ENCODE results near the gene RPS6KA2. TPM values are rescaled to one million over a fixed set of nuclear protein-coding genes. Genes with fewer than 3 reads are reported as not detected.

RPS6KA2 gene
- polyA plus RNA-seq, 2 donors, result 5.7 to 8.7 TPM

DNA sequence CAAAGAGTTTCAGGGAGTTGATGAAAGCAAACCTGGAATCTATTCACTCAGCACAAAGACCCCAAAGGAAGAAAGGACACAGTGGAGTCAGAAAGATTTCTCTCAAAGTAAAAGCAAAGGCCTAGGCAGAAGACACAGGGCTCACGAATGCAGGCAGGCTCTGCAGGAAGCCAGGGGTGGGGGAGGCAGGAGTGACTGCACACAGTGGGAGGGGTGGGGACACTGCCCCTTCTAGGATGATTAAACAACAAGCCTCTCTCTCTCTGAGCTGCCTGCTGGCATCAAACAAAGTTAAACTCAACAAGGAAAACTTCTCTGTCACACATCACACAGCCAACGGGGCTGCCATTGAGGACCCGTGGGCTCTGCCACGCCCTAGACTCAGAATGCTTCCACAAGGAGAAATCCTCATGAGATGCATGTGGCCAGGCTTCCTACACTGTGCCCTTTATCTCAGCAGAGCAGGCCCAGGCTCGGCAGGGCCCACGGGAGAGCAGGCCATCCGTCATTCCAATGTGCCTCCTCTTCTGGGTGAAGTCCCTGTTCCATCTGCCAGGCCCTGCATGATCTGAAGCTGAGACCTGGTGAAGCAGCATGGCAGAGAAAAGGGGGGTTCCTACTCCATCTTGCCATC, 110.7 kb downstream of the RPS6KA2 start:
- Histone ChIP-seq H3K27me3 (ENCODE audit: control insufficient read depth in 1 of 2, insufficient read depth in 2 of 2, low read length in 2 of 2) (no peaks in the 10 kb centered on the region), H3K27ac (ENCODE audit: low read depth in 2 of 2, low read length in 1 of 2) (no peak overlapping the region), H3K36me3 (ENCODE audit: control insufficient read depth in 2 of 2, insufficient read depth in 2 of 2, low read length in 1 of 2) (peaks cover 0 to 5% of the 10 kb centered on the region in 2 donors), H3K9me3 (ENCODE audit: control insufficient read depth in 2 of 2, insufficient read depth in 1 of 2, low read depth in 1 of 2, low read length in 1 of 2) (peaks cover 0 to 3% of the 10 kb centered on the region in 2 donors), H3K4me3 (ENCODE audit: low read depth in 1 of 2, low read length in 2 of 2) (no peak overlapping the region), H3K4me1 (ENCODE audit: control insufficient read depth in 2 of 2, insufficient read depth in 2 of 2, low read length in 1 of 2) (no peaks in the 10 kb centered on the region)
- 75 to 82% methylated on average over 7 of the region's 7 CpGs for WGBS, 2 donors

DNA sequence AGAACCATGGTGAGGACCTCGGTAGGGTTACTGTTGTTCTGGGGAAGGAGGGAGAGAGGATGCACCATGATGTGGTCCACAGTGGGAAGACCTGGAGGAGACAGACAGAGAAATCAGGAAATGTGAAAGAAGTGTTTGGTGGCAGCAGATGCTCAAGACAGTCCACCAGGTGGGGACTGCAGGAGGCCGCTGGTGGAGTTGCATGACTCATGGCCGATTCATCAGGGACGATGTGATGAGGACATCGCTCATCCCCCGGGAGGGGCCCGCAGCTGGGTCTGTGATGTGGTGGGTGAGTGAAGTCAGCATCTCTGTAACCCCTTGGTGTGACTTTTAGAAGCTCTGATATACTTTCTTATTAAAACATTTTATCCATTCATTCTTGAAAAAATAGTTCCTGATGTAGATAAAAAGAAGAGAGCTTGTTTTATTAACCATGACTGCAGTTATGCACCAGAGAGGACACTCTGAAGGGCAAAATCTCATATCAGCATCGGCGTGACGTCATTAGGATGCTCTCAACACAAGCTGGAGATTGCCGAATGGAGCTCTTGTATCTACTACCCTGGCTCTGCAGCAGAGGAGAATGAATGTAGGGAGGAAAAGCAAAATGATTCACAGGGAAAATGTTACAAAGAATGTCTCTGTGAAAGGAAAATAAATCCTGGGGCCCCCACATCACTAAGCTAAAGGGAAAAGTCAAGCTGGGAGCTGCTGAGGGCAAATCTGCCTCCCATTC, 111.8 kb downstream of the RPS6KA2 start:
- Histone ChIP-seq H3K4me1 (ENCODE audit: control insufficient read depth in 2 of 2, insufficient read depth in 2 of 2, low read length in 1 of 2) (no peaks in the 10 kb centered on the region), H3K4me3 (ENCODE audit: low read depth in 1 of 2, low read length in 2 of 2) (no peak overlapping the region), H3K27me3 (ENCODE audit: control insufficient read depth in 1 of 2, insufficient read depth in 2 of 2, low read length in 2 of 2) (no peaks in the 10 kb centered on the region), H3K9me3 (ENCODE audit: control insufficient read depth in 2 of 2, insufficient read depth in 1 of 2, low read depth in 1 of 2, low read length in 1 of 2) (no peaks in the 10 kb centered on the region), H3K36me3 (ENCODE audit: control insufficient read depth in 2 of 2, insufficient read depth in 2 of 2, low read length in 1 of 2) (peaks cover 0 to 5% of the 10 kb centered on the region in 2 donors), H3K27ac (ENCODE audit: low read depth in 2 of 2, low read length in 1 of 2) (no peak overlapping the region)
- 63 to 69% methylated on average over 11 of the region's 11 CpGs for WGBS, 2 donors

DNA sequence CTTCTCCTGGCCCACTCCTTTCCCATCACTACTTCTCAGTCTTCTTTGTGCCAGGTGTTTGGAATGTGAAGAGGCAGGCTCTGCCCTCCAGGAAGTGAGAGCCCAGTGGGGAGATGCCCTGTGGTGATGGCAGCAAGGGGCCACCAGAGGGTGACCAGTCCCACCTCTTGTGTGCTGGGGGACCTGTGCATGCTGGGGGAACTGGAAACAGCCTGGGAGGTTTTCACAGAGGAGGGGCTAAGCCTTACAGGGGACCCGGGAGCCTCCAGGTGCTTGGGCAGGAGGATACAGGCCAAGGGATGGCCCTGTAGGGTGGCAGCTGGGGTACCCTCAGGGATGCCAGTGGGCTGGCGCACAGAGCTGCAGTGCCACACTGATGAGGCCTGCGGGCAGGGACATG, 112.9 kb downstream of the RPS6KA2 start:
- no peaks in the 10 kb centered on the region for H3K27me3 ChIP-seq (ENCODE audit: control insufficient read depth in 1 of 2, insufficient read depth in 2 of 2, low read length in 2 of 2)
- no peak overlapping the region for H3K27ac ChIP-seq (ENCODE audit: low read depth in 2 of 2, low read length in 1 of 2)
- H3K36me3 ChIP-seq (ENCODE audit: control insufficient read depth in 2 of 2, insufficient read depth in 2 of 2, low read length in 1 of 2), result peaks cover 0 to 6% of the 10 kb centered on the region in 2 donors
- no peaks in the 10 kb centered on the region for H3K4me1 ChIP-seq (ENCODE audit: control insufficient read depth in 2 of 2, insufficient read depth in 2 of 2, low read length in 1 of 2)
- H3K9me3 ChIP-seq (ENCODE audit: control insufficient read depth in 2 of 2, insufficient read depth in 1 of 2, low read depth in 1 of 2, low read length in 1 of 2), result no peaks in the 10 kb centered on the region
- WGBS, 2 donors, result 88 to 89% methylated on average over 3 of the region's 3 CpGs
- H3K4me3 ChIP-seq (ENCODE audit: low read depth in 1 of 2, low read length in 2 of 2), result no peak overlapping the region

DNA sequence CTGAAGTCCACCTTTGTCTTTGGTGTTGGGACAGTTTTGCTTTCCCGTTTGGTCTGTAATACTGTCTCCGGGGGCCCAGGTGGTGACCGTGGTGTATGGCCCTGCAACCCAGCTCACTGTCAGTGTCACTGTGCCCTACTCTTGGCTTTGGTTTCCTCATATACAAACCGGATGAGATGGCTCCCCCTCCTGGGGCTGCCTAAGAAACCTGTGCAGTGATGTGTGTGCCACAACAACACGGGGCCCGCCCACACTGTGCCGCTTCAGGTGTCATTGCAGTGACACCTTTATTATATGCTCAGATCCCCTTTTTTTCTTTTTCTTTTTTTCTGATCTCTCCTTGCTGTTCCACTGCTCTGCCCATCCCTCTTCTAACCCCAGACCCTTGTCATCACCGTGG, 114.5 kb downstream of the RPS6KA2 start:
- no peaks in the 10 kb centered on the region for H3K27me3 ChIP-seq (ENCODE audit: control insufficient read depth in 1 of 2, insufficient read depth in 2 of 2, low read length in 2 of 2)
- H3K4me1 ChIP-seq (ENCODE audit: control insufficient read depth in 2 of 2, insufficient read depth in 2 of 2, low read length in 1 of 2), result no peaks in the 10 kb centered on the region
- H3K4me3 ChIP-seq (ENCODE audit: low read depth in 1 of 2, low read length in 2 of 2), result no peak overlapping the region
- H3K27ac ChIP-seq (ENCODE audit: low read depth in 2 of 2, low read length in 1 of 2), result no peak overlapping the region
- H3K36me3 ChIP-seq (ENCODE audit: control insufficient read depth in 2 of 2, insufficient read depth in 2 of 2, low read length in 1 of 2), result peaks cover 3 to 14% of the 10 kb centered on the region in 2 donors
- 85% methylated on average over 8 of the region's 8 CpGs for WGBS, 2 donors
- H3K9me3 ChIP-seq (ENCODE audit: control insufficient read depth in 2 of 2, insufficient read depth in 1 of 2, low read depth in 1 of 2, low read length in 1 of 2), result no peaks in the 10 kb centered on the region

DNA sequence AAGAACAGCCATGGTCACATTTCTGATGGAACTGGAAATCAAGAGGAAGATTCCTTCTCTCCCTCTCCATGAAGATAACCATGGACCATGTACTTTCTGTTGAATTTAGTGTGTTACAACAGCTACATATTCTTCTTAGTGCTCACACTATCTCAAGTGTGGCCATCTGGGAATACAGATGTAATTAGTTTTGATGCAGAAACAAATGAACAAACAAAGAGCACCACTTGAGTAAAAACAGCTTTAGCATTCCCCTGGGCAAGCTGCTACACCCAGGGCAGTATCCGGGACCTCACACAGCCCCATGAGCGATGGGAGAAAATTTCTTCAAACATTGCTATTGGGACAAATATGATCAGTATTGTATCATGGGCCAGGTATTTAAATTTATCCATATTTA, 115.7 kb downstream of the RPS6KA2 start:
- Histone ChIP-seq H3K27me3 (ENCODE audit: control insufficient read depth in 1 of 2, insufficient read depth in 2 of 2, low read length in 2 of 2) (no peaks in the 10 kb centered on the region), H3K36me3 (ENCODE audit: control insufficient read depth in 2 of 2, insufficient read depth in 2 of 2, low read length in 1 of 2) (peaks cover 3 to 16% of the 10 kb centered on the region in 2 donors), H3K27ac (ENCODE audit: low read depth in 2 of 2, low read length in 1 of 2) (no peak overlapping the region), H3K4me3 (ENCODE audit: low read depth in 1 of 2, low read length in 2 of 2) (no peak overlapping the region), H3K4me1 (ENCODE audit: control insufficient read depth in 2 of 2, insufficient read depth in 2 of 2, low read length in 1 of 2) (no peaks in the 10 kb centered on the region), H3K9me3 (ENCODE audit: control insufficient read depth in 2 of 2, insufficient read depth in 1 of 2, low read depth in 1 of 2, low read length in 1 of 2) (no peaks in the 10 kb centered on the region)
- 91 to 94% methylated on average over 2 of the region's 2 CpGs for WGBS, 2 donors

DNA sequence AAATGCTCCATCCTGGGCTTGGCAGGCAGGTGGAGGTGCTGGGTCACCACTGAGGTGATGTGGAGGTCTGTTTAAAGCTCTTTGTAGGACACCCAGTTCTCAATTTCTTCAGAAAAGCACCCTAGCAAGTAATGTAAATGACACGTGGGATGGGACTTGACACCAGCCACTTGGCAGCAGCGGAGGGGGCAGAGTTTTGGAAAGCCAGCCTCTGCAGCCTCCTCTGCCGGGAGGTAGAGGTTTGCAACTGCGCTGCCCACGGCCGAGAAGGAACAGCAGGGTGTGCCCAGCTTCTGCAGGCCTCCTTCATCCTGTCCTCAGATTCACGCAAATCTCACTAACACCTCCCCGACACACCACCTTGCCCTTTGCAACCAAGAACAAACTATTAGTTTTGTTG, 117.9 kb downstream of the RPS6KA2 start:
- WGBS, 2 donors, result 92% methylated on average over 8 of the region's 8 CpGs
- H3K4me1 ChIP-seq (ENCODE audit: control insufficient read depth in 2 of 2, insufficient read depth in 2 of 2, low read length in 1 of 2), result no peaks in the 10 kb centered on the region
- H3K4me3 ChIP-seq (ENCODE audit: low read depth in 1 of 2, low read length in 2 of 2), result no peak overlapping the region
- no peaks in the 10 kb centered on the region for H3K27me3 ChIP-seq (ENCODE audit: control insufficient read depth in 1 of 2, insufficient read depth in 2 of 2, low read length in 2 of 2)
- no peak overlapping the region for H3K27ac ChIP-seq (ENCODE audit: low read depth in 2 of 2, low read length in 1 of 2)
- no peaks in the 10 kb centered on the region for H3K9me3 ChIP-seq (ENCODE audit: control insufficient read depth in 2 of 2, insufficient read depth in 1 of 2, low read depth in 1 of 2, low read length in 1 of 2)
- H3K36me3 ChIP-seq (ENCODE audit: control insufficient read depth in 2 of 2, insufficient read depth in 2 of 2, low read length in 1 of 2), result peaks cover 3 to 14% of the 10 kb centered on the region in 2 donors

DNA sequence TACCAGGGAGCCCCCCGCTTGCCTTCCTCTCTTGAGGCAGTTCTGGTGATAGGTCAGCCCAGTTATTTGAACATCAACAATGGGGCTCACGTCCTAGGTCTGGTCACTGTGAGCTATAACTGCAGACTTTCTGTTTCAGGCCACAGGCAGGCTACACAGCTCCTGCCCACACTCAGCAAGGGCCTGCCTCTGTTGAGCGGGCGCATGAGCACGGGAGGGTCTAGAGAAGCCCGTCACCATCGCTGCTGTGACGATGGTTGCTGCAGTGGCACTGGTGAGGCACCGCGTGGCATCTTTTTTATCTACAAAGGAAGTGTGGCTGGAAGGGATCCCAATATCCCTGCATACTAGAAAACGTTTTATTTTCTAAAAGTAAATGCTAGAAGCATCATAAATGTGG, 118.3 kb downstream of the RPS6KA2 start:
- no peaks in the 10 kb centered on the region for H3K27me3 ChIP-seq (ENCODE audit: control insufficient read depth in 1 of 2, insufficient read depth in 2 of 2, low read length in 2 of 2)
- H3K36me3 ChIP-seq (ENCODE audit: control insufficient read depth in 2 of 2, insufficient read depth in 2 of 2, low read length in 1 of 2), result peaks cover 3 to 16% of the 10 kb centered on the region in 2 donors
- H3K4me3 ChIP-seq (ENCODE audit: low read depth in 1 of 2, low read length in 2 of 2), result no peak overlapping the region
- H3K4me1 ChIP-seq (ENCODE audit: control insufficient read depth in 2 of 2, insufficient read depth in 2 of 2, low read length in 1 of 2), result no peaks in the 10 kb centered on the region
- no peak overlapping the region for H3K27ac ChIP-seq (ENCODE audit: low read depth in 2 of 2, low read length in 1 of 2)
- H3K9me3 ChIP-seq (ENCODE audit: control insufficient read depth in 2 of 2, insufficient read depth in 1 of 2, low read depth in 1 of 2, low read length in 1 of 2), result no peaks in the 10 kb centered on the region
- 88 to 90% methylated on average over 11 of the region's 11 CpGs for WGBS, 2 donors

DNA sequence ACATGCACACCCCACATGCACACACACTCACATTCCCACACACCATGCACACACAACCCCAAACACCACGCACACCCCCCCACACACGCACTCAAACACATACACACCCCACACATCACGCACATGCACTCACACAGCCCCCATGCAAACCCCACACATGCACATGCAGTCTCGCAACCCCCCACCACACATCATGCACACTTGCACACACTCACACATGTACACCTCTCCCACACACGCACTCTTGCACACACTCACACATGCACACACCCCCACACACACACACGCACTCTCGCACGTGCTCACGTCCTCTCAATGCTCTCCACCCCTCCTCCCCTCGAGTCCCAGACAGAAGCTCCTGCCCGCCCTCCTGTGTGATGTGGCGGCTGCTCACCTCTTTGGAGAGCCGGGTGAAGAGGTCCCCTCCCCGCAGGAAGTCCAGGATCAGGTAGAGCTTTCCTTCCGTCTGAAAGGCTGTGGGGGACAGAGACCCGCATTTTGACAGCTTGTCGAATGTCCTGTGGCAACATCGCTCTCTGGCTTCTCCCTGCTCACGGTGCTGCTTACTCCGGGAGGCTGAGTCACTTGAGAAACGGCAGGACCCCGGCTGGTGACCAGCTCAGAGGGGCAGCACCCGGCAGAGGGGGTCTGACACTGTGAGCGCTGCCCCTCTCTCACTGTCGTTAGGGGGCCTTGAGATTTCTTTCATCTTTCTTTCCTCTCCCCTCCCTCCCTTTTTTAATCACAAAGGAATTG, 119.1 kb downstream of the RPS6KA2 start:
- H3K4me1 ChIP-seq (ENCODE audit: control insufficient read depth in 2 of 2, insufficient read depth in 2 of 2, low read length in 1 of 2), result no peaks in the 10 kb centered on the region
- 88 to 90% methylated on average over 25 of the region's 25 CpGs for WGBS, 2 donors
- H3K27me3 ChIP-seq (ENCODE audit: control insufficient read depth in 1 of 2, insufficient read depth in 2 of 2, low read length in 2 of 2), result no peaks in the 10 kb centered on the region
- H3K36me3 ChIP-seq (ENCODE audit: control insufficient read depth in 2 of 2, insufficient read depth in 2 of 2, low read length in 1 of 2), result peaks cover 3 to 16% of the 10 kb centered on the region in 2 donors
- H3K9me3 ChIP-seq (ENCODE audit: control insufficient read depth in 2 of 2, insufficient read depth in 1 of 2, low read depth in 1 of 2, low read length in 1 of 2), result no peaks in the 10 kb centered on the region
- H3K4me3 ChIP-seq (ENCODE audit: low read depth in 1 of 2, low read length in 2 of 2), result no peak overlapping the region
- H3K27ac ChIP-seq (ENCODE audit: low read depth in 2 of 2, low read length in 1 of 2), result no peak overlapping the region

DNA sequence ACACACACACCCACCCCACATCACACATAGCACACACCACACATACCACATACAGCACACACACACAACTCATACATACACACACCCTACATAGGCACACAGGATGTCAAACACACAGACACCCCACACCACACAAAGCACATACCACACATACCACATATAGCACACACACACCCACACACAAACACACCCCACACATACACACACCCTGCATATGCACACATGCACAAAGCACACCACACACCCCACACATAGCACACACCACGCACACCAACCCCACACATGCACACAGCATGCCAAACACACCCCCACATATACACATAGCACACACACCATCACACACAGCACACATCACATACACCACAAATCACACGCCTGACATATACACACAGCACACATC, 119.7 kb downstream of the RPS6KA2 start:
- WGBS, 2 donors, result 93 to 97% methylated on average over 2 of the region's 2 CpGs
- Histone ChIP-seq H3K36me3 (ENCODE audit: control insufficient read depth in 2 of 2, insufficient read depth in 2 of 2, low read length in 1 of 2) (peaks cover 3 to 16% of the 10 kb centered on the region in 2 donors), H3K9me3 (ENCODE audit: control insufficient read depth in 2 of 2, insufficient read depth in 1 of 2, low read depth in 1 of 2, low read length in 1 of 2) (no peaks in the 10 kb centered on the region), H3K27me3 (ENCODE audit: control insufficient read depth in 1 of 2, insufficient read depth in 2 of 2, low read length in 2 of 2) (no peaks in the 10 kb centered on the region), H3K4me3 (ENCODE audit: low read depth in 1 of 2, low read length in 2 of 2) (no peak overlapping the region), H3K27ac (ENCODE audit: low read depth in 2 of 2, low read length in 1 of 2) (no peak overlapping the region), H3K4me1 (ENCODE audit: control insufficient read depth in 2 of 2, insufficient read depth in 2 of 2, low read length in 1 of 2) (peaks cover 0 to 3% of the 10 kb centered on the region in 2 donors)
